ENCODE results near the gene GRAPL.
"Not testable (repeated sequence)": the region's sequence is repeated elsewhere in the genome, so short reads cannot be mapped to it uniquely, and the experiment has no call there.

- TF ChIP-seq POLR2A (IDR thresholded peaks at IDR 0.05; ENCODE audit: low read depth, low read length); TAF1 (IDR thresholded peaks at IDR 0.05; ENCODE audit: borderline replicate concordance, low read depth, low read length): not testable (repeated sequence)
Measured at GRCh38 chr17:19181040-19181875, 53.9 kb downstream of the GRAPL start.
